NCI-H748 (cell line): ENCODE measurements around the gene ATN1.

ENCODE experiments used
- DNase-seq: peaks from one replicate; lab custom pipeline; 2025; ENCODE audit not compliant: unreplicated experiment; lab: John Stamatoyannopoulos, UW

Gene ATN1

DNA sequence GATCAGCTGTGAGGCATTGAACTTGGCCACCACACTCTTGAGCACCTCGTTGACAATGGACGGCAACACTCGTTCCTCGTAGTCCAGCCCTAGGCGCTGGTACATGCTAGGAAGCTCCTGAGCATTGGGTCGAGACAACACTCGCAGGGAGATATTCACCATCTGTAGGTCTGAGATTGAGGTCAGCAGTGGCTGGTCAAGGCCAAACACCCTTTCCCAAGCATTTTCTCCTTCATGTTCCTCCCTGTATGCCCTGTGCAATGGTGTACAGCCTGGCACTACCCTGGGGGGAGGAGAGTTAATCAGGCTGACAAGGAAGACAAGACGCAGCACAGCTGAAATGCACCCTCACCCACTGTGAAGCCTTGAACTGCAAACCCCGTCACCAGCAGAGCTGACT is 40.7 kb downstream of the ATN1 start:
- no peak for DNase-seq

DNA sequence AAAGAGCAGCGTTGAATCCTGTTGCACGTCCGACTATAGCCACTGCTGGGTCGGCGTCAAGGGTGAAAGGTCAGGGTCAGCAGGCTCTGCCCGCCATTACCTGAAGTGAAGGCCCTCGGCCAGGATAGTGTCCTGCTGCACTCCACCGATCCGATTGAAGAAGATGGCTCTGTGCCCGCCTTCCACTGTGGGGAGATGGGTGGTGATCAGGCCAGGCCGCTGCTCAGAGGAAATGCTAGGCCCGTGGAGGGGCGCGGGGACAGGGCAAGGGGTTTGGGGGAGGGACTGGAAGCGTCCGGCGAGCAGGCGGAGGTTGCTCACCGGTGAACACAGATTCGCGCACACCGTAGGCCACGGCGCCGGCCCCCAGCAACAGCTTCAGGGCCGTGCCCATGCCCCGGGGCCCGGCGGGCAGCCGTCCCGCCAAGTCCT is 42.4 kb downstream of the ATN1 start:
- no peak for DNase-seq

DNA sequence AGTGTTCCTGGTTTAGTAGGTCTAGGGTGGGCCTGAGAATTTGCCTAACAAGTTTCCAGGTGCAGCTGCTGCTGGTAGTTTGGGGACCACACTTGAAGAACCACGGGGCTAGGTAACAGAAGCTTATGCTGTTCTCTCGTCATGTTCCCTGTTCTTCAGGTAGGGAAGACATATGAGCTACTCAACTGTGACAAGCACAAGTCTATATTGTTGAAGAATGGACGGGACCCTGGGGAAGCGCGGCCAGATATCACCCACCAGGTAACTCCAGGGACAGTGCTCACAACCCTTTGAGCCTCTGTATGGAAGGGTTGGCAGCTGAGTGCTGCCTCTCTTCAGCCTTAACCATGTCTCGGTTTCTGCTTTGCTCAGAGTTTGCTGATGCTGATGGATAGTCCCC is 46.4 kb downstream of the ATN1 start:
- DNase-seq = no peak

DNA sequence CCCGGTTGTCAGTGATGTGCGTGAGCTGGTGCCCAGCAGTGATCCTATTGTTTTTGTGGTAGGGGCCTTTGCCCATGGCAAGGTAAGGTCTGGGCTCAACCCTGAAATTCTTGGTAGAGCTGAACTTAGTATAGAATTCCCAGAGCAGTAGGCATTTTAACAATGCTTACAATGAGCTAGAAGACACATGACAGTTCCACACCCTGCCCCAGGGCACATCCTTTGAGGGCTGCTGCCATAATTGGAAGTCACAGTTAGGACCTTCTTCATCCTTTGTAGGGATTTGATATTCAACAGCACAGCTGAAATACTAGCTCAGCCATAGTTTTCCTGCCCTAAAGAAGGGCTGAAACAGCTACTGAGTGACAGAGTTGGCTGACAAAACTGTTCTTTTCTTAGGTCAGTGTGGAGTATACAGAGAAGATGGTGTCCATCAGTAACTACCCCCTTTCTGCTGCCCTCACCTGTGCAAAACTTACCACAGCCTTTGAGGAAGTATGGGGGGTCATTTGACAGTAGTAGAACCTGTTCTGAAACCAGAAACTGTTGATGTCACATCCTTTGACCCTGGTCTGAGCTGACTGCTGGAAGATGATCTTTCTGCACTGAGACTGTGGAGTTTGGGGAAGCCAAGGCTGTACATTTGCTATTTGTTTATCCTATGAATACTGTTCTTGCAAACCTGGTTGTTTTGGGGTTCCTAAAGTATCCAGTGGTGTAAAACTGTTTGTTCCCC is 47.7 kb downstream of the ATN1 start:
- no peak for DNase-seq

DNA sequence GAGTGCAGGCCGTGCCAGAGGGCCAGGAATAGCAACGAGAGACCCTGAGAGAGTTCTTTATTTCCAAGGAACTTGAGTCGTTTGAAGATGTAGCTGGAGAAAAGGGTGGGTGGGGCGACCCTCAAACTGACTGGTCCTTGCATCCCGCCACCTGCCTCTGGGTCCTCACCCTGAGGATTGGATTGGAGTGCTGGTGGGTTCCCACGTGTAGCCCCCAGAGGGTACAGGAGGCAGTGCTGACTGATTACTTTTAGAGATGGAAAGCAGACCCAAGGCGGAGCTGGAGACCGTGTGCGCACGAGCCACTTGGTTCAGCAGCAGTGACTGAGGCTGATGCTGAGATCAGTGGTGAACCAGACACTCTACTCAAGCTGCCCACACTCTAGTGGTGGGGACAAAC is 49.9 kb downstream of the ATN1 start:
- no peak for DNase-seq

DNA sequence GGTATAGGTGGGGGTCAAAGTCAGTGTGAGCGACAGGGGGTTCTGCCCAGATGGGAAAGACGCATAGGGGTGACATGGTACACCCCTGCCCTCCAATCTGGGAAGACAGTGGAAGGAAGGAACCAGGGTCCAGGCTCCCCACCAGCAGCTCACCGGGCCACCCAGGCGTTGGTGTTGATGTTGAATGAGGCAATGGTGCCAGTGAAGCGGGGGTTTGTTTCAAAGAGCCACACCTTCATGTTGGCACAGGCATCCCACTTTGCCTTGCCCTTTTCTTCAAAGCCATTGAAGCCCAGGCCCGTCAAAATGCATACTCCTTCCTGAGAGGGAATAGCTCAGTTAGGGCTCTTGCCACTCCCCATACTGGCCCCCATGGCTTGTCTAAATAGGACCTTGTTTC is 50.4 kb downstream of the ATN1 start:
- no peak for DNase-seq

DNA sequence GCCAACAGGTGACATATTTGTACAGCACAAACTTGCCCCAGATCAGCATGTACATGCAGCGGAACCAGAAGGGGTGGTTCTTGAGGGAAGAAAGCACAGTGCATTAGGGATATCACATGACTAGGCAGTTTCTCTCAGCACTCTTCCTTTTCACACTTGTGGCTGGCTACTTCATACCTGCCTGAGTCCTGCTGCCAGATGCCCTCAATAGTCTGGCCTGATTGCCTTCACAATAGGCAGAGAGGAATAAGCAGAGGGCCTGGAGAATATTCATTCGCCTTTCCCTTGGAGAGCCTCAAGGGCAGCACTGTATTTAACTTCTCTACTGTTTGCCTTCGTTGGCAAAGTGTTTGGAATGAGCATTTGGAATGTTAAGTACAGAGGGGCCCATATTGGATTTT is 50.9 kb downstream of the ATN1 start:
- no peak for DNase-seq

DNA sequence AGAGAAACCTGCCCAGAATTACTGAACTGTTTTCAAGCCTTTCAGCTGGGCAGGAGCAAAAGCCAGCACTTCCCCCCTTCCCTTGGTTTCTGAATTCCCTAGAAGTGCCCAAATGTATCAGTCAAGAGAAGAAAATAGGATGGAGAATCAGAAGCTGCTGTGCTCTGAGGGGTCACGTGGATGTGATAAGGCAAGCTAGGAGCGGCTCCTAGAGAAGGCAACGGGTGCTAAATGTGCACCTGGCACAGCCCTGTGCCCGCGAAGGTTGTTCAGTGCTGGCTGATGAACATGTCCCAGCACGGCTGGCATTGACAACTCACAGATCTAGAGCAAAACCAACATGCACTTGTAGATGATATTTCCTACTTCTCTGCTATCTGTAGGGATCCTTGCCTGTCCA is 51.3 kb downstream of the ATN1 start:
- DNase-seq = no peak

DNA sequence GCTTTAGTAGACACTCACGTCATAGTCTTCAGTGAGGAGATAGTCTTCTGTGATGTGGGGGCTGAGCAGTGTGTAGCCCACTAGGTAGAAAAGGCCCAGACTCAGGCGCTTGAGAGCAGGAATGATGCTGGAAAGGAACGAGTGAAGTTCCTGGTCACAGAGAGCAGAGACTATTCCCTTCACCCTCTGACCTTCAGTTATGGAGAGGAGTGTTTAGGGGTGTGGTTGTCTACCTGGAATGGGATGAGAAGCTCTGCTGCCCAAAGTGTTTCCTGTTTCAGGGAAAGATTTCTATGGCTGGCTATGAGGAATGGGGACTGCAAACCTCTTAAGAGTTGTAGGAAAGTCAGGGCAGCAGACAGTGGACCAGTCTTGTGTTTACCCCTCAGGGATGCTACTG is 51.7 kb downstream of the ATN1 start:
- DNase-seq = no peak

DNA sequence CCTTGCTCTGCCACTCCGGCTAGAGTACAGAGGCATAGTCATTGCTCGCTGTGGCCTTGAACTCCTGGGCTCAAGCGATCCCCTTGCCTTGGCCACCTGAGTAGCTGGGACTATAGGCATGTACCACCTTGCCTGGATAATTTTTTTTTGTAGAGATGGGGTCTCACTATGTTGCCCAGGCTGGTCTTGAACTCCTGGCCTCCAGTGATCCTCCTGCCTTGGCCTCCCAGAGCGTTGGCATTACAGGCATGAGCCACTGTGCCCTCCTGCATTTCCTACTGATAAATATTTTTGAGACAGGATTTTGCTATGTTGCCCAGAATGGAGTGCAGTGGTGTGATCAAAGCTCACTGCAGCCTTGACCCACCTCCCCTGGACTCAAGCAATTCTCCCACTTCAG is 52.3 kb downstream of the ATN1 start:
- no peak for DNase-seq

DNA sequence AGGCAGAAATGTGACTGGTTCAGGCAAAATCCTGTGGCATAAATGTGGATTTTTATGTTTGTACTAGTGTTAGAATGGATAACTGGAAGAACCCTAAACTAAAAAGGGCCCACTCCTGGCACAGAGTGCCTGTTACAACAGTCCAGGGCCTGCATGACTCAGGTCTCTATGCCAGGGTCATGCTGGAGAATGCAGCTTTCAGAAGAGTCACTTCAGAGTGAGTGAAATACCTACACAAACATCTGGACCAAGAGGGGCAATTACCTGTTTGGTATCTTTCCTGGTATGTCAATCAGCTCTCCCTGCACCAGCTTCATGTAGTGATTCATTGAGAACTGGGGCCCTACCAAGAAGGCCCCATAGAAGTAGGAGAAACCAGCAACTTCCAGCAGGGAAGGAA is 53.0 kb downstream of the ATN1 start:
- no peak for DNase-seq

DNA sequence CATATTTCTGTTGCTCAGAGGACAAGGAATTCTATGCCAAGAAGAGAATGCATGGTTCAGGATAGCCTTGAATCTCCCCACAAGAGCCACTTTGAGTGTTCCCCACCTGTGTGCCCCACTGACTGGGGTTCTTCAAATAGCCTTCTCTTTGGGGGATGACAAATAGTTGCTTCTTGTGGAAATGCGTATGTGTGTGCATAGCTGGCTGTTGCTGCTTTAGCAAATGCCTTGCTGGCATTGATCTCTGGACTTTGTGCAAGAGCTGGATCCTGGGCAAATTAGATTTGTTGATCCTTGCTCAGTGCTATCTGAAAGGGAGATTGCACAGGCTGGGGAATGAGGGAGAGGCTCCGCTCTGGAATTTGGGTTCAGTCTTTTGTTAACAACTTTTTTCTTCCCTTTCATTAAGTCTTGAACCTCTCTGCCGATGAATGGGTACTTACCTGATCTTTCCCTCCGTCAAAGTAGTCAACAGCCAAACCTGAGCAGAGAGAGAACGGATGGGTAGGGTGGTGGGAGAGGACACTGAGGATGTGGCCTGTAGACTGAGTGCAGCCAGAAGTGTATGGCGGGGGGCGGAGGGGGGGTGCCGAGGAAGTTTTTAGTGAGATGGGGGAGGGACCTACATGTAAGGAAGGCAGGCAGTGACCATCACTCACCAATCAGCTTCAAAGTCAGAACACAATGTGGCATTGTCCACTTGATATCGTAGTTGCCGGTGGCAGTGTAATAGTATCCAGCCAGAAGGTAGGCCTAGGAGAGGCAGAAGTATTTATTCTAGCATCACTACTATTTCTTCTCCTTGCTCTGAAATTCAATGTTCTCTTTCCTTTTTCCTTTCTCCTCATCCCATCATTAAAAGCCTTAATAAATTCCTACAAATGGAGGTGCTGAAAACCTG is 53.6 kb downstream of the ATN1 start:
- no peak for DNase-seq

DNA sequence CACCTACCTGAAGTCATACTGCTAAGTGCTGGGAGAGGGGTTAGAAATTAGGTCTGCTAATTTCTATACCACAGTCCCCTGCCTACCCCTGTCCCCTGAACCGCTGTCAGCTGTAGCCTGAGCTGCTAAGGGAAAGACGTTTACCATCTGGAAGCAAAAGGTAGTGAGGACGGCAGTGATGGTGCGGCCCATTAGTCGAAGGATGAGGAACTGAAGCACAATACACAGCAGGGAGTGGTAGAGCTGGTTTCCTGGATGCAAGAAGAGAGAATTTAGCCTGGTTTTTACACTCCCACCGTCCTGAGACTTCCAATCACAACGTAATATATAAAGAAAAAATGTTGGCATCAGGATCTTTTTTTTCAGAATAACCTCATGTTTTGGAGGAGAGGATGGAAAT is 54.8 kb downstream of the ATN1 start:
- no peak for DNase-seq

DNA sequence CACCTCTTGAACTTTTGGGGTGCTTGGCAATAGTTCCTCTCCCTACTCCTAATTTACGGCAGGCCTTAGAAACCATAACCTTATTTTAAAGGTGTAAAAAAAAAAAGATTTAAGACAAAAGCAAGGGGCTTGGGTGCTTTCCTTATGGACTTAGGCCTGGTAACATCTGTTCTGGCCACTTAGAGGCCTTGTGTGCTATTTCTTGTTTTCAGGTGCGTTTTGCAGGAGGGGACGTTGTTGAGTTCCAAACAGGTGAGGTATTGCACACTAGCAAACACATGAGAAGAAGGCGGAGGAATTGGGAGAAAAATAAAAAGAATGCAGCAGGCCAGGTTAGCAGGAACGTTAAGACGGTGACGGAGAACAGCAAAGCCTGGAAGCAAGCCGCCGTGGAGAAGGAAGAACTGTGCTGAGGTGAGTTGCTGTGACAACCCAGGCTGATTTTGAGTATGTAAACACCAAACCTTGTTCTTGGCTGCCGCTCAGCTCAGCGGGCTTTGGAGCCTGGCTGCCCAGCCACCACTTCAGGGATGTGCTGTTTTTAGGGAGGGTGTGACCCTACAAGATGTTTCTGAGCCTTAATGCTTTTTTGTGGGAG is 60.3 kb downstream of the ATN1 start:
- no peak for DNase-seq
